HG03442 (cell line): Measurements from ENCODE around the gene PREX1.

Source experiments
- ATAC-seq: cut with Tn5 transposase; IDR thresholded peaks from one replicate; pipeline ENCODE4 v1.9.1; 2021; ENCODE audit warnings: mild to moderate bottlenecking, moderate library complexity; ENCODE audit not compliant: unreplicated experiment

Gene PREX1

DNA sequence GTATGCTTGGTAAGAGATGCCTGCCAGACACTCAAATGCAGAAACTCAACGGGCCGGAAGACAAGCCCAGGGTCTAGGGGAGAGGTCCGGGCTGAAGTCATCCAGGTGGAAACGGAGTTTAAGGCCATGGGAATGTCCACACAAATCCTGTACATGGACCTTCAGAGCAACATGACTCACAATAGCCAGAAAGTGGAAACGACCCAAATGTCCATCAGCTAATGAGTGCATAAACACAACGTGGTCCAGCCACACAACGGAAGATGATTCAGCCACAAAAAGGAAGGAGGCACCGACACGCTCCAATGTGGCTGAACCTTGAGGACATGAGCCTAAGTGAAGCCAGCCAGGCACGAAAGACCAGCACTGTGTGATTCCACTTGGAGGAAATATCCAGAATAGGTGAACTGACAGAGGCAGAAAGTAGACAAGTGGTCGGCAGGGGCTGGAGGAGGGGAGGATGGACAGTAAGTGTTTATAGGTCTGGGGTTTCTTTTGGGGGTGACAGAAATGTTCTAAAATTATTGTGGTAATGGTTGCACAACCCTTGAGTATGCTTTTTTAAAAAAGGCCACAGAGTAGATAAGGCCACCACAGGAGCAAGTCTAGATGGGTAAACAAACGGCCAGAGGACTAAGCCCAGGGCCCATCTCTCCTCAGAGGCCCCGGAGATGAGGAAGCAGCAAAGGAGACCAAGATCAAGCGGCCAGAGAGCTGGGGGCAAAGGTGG lies 105.6 kb downstream of the PREX1 start:
- ATAC-seq: no peak

DNA sequence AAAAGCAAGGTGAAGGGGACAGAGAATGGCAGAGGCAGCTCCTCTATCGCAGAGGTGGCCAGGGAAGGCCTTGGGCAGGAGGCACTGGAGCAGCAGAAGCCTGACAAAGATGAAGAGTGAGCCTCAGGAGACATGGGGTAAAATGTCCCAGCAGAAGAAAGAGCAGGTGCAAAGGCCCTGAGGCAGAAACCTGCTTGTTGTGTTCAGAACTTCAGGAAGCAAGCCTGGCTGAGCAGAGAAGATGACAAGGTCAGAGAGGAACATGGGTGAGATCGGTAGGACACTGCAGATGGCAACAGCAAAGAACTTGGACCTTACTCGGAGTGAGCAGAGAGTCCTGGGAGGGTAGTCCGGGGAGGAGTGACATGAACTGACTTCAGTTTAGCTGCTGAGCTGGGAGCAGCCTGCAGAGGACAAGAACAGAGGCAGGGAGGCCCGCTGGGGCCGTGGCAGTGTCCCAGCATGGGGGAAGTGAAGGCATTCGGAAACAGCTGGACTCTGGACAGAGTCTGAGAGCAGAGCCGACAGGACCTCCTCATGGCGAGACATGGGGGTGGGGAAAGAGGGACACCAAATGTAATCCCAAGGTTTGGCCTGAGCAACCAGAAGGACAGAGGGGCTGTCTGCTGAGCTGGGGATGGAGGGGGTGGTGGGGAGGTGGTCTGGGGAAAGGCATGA lies 106.3 kb downstream of the PREX1 start:
- no peak for ATAC-seq

DNA sequence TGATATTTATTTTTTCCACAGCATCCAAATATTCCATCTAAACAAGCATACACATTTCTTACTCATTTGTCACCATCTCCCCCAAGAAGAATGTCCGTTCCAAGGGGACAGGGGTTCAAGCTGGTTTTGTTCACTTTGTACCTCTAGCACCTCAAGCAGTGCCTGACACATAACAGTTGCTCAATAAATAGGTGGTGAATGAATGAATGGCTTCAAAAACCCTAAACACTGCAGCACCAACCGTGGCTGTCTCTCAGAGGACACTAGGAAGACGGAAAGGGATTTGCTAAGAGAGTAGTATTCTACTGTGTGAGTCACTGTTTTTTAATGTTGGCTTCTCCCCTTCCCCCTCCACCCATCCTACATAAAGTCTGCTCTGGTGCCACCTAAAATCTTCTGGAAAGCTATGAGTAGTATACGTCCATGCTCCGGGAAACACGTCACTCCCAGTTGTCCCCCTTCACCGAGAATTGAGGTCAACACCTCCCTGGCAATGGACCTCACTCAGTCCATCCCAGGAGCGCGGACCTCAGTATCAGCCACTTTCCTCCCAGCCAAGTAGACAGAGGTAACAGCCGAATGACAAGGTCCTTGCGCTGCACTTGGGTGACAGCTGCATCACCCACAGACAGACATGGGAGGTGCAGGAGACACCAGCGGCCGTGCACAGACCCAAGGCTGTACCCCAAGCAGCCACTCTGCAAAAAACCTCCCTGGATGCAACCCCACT lies 107.4 kb downstream of the PREX1 start:
- ATAC-seq: no peak

DNA sequence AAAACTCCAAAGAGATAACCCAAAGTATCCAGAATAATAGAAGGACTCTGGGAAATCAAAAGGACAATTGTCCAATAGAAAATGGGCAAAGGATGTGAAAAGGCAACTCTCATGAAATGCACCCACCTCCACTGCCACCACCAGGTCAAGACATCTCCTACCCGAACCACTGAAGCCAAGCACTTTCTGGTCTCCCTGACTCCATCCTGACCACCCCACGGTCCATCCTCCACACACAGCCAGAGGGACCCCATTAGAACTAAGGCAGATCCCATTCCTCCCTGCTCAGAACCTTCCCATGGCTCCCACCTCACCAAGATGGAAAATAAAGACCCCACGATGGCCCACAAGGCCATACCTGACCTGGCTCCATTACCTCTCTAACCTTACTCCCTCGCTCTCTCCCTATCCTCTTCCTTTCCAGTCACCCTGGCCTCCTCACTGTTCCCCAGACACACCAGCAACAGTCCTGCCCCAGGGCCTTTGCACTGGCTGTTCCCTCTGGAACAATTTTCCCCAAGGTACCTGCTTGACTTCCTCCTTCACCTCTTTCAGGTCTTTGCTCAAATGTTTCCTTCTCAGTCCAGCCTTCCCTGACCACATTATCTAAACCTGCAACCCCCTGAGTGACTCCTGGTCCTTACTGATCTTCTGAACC lies 108.1 kb downstream of the PREX1 start:
- no peak for ATAC-seq

DNA sequence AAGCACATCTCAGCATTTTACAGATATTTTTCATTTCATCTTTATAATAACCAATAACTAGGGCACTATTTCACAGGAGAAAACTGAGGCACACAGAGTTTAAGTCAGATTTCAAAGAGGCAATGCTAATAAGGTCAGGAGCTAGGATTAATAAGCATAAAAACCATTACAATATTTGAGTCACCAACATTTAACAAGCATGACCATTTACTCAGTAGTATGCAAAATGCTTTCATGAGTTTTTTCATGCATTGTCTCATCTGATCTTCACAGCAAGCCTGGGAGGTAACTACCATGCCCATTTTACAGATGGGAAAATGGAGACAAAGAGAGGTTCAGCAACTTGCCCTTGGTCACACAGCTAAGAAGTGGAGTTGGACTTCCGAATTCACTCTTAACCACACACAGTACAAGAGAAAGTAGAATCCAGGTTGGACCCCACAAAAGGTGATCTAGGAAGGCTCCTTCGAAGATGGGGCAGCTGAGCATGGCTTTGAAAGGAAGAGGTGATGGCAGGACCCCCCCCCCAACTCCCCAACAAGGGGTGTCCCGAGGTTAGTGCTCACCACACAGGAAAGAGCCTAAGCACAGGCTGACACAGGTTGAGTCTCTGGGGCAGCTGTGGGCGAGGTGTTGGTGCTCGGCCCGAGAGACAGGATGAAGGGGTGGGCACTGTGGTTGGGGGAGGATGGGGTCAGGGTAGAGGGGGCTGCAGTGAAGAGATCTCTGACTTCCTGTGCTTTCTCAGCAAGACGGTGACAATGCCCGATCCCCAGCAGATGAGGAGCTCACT lies 108.8 kb downstream of the PREX1 start:
- ATAC-seq: no peak

DNA sequence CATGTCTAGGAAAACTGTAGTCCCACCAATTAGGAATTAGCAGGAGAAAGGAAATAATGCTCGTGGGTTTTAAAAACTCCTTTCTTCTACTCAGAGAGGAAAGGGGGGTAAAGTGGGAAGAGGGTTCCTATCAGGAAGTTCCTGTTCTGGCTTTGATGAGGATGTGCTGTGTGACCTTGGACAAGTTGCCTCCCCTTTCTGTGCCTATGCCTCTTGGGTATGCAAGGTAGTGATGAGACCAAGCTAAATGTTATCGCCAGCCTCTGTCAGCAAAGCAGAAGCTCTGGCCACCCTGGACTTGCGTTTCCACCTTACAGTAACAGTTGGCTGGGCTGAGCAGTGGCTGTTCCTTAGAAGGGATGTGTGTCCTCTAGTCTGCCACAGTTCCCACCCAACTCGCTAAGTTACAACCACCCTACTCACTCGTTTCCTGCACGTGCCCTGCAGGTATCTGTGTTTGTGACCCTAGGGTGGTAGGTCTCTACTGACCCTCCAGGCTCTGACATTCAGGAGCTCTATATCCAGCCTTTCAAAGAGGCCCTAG lies 110.0 kb downstream of the PREX1 start:
- ATAC-seq: no peak

DNA sequence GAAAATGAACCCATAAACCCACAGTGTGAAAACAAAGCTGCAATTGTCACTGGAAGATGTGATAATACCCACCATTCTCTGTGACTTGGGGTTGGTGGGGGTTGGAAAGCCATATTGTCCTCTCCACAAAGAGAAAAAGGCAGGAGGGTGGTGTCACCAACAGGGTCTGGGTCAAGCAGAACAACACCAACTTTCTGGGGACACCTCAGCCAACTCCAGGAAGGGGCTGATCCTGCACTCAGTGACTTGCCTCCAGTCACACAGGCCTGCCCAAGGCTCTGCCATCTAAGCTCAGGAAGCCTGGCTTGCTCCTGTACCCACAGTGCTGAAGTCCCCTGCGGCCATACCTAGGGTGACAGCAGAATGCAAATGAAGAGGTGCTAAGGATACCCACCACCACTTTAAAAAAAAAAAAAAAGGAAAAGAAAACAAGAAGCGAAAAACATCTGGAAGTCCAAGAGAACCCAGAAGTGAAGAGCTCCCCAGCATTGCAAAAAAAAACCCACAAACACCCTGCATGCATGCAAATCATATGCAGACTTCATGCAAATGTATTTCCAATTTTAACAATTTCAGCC lies 110.6 kb downstream of the PREX1 start:
- no peak for ATAC-seq

DNA sequence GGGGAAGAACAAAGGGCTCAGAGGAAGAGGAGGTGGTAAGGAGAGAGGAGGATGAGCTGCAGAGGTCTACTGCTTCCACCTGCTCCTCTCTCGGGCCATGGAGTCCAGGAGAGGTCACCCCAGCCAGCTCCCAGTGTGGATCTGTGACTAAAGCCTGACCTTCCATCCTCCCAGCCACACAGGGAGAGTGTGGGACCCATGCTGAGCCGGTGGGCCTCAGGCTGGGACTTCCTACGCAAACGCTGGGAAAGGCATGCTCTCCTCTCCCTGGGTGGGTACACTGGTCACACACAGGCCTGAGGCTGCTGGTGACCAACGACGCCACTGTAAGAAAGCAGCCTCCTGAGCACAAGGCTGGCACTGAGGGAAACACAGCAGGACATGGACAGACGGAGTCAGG lies 111.3 kb downstream of the PREX1 start:
- no peak for ATAC-seq

DNA sequence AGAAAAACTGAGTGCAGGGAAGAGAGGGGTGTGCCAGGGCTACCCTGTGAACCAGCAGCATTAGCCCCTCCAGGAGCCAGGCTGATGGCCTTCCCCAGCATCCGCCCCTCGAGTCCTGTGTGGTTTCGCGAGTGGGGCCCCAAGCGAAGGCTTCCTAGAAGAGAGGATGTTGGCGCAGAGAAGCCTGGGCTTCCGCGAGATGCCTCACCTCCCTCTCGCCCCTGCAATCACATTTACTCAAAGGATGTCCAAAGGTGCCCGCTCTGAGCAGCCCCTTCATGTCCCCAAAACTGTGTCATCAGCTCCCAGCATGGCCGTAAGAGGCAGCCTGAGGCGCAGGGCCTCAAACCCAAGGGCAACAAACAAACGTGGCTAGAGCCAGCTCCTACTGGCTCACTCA lies 111.7 kb downstream of the PREX1 start:
- no peak for ATAC-seq

DNA sequence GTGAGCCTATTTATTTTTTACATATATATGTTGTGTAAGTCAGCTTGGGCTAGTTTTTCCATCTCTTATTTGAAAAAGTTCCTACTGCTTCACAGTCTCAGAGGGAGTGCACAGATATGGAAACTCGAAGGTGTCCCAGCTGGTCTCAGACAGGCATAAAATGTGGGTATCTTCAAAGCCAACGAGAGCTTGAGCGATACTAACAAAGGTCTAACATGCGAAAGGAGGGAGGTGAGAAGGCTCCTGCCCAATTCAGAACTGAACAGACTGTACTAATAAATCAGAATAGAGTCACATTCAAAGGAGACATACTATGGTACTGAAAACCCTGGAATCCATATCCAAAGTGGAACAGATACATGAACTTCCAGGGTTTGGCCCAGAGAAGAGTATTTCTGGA lies 113.0 kb downstream of the PREX1 start:
- ATAC-seq: no peak

DNA sequence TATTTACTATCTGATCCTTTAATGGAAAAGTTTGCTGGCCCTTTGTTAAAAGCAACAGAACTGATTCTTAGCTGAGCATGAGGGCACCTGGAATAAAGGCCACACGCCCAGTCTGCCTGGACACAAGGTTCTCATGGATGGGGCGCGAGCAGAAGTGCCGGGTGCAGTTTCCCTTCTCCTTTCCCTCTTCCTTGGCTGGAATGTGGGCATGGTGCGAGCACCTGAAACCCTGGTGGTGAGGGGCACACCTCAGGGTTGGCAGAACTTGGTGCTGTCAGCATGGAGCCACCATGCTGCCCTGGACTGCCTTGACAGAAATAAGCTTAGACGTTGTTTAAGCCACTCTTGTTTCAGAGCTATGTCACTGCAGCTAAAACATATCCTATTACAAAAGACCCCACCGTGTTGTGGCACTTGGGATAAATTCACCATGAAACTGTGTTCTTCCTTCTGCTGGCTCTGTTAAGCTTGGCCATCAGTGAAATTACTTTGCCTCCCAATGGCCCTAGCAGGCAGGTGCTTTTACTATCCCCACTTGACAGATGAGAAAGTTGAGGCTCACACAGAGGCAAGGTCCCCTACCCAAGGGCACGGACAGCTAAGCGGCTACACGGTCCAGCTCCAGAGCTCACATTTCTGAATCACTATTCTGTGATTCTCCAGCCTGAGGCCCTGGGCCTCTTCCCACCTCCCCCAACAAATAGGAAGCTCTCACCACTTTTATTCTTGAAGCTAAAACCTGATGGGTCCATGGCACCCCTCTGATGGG lies 115.9 kb downstream of the PREX1 start:
- no peak for ATAC-seq

DNA sequence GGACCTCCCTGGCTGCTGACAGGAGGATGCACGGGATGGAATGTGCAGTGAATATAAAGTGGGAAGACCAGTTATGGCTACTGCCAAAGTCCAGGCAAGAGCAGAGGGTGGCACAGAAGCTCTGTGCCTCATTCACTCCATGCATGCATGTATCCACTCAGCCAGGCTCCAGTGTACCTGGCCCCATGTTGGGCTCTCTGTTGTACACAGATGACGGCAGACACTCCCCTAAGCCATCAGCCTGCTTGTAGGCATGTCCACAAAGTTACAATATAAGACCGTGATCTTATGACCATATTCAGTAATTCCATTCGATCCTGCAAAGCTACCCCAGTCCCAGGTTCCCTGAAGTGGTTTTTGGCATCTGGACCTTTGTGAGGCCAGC lies 116.8 kb downstream of the PREX1 start:
- no peak for ATAC-seq

DNA sequence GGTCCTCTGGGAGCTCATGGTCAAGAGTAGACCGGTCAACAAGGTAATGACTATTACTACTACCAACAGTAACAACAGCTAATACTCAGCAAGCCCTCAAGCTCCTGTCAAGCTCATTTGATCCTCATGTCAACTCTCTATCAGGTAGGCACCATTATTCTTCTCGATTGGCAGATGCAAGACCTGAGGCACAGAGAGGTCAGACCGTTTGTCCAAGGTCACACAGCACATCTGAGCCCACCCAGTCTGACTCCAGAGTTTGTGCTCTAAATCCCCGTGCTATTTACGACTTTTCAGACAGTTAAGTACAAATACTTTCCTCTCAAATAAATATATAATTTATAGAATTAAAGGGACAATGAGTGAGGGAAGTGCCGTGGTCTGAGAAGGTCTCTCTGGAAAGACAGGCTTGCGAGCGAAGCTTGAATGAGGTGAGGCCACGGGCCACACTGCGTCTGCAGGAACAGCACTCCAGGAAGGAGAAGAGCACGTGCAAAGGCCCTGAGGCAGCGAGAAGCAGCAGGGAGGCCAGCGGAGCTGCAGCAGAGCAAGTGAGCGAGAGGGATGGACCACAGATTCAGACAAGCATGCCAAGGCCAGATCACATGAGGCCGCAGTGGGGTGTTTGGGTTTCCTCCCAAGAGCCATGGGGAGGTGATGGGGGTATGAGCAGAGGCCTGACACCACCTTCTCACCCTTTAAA lies 117.3 kb downstream of the PREX1 start:
- no peak for ATAC-seq

DNA sequence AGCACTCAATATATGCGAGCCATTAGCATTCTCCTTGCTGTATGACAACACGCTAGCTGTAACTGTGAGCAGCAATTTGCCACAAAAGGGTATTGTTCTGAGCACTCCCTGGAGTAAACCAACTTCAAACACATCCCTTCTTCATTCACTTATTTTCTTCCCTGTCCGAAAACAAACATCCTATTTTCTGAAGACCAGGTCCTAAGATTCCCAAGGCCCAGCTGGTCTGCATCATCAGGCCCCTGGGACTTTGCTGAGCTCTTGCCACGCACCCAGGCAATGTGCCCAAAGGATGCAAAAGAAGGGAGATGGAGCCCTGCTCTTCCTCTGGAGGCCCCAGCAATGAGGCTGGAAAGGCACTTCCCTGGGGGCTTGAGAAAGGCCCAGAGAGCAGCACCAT lies 118.1 kb downstream of the PREX1 start:
- no peak for ATAC-seq

DNA sequence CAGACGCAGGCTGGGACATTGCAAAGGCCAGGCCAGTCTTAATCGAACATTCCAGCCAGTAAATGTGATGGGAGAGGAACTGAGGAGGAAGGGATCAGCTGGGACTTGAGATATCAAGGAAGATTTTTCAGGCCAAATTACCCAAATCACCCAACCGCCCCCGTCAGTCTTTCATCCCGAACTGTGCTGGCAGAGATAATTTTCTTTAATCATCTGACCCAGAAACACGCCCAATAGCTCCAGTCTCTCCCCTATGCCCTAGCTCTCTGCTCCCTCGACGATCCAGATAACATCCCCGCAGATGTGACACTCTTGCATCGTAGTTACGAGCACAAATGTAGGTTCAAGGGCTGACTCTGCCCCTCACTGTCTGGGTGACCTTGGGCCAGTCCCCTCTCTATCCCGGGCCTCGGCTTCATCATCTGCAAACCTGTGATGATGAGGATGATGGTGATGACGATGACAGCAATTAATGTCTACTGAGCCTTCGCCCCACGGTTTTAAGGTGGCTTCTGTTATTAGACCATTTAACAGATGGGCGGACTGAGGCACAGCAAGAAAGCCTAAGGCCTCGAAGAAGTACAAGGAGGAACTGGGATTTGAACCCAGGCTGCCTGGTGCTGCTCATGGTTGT lies 118.6 kb downstream of the PREX1 start:
- no peak for ATAC-seq

DNA sequence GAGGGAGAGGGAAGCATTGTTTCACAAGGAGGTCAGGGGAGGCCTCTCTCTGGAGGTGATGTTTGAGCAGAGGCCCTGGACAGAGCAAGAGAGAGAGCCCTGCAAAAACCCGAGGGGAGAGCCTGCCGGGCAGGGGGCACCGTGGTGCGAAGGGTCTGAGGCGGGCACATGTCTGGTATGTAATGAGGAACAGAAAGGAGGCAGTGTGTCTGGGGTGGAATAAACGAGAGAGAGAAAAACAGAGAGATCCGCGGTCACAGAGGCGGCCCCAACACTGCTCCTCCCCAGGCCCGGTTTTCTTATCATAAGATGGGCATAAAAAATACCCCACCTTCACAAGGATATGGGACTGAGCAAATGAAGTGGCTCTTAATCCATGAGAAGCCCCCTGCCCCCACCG lies 119.2 kb downstream of the PREX1 start:
- ATAC-seq: no peak

DNA sequence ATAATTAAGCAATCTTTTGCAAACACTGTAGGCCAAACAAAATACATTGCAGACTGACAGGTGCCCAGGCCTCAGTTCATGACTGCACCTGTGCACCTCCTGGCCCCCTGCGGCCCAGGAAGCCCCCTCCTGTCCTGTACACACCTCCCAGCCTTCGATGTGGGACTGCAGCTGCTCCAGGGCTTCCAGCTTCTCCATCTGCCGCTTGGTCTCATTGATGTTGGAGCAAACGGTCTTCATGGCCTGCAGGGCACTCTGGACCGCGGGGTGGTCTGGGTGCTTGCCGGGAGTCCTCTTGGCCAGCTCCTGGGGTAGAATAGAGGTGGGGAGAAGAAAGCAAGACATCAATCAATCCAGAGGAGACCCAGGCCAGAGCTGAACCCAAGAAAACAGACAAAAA lies 119.7 kb downstream of the PREX1 start:
- ATAC-seq: no peak

DNA sequence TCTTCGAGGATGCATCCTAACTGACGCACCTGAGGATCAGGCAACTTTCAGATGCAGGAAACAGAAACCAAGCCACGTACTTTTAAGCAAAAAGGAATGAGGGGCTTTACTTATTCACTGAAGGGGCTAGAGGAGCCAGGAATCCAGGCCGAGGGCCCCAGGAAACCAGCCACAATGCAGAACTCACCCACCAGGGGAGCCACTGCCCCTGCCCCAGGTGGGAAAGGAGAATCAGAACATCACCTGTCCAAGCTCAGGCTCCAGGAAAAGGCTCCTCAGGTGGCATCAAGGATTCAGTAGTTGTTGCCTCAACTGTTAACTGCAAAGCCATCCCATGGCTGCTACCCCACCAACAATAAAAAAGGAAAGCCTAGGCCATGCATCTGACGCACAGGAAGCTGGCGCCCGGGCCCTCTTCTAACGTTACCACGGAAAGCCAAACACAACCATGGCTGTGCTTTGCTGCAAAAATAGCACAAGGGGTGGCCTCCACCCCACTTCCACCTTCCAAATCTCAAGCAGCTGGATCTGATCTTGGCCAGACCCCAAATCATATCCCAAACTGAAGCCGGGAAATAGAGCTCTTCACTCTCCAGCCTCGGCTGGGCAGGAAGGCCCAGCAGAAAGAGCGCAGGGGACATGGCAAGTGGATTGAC lies 121.0 kb downstream of the PREX1 start:
- no peak for ATAC-seq
